GM21360 (cell line): ENCODE data around the gene L3MBTL3.
A peak's percentile ranks its signal among the peaks of the same experiment; 100 is the strongest.

Source experiments
- ATAC-seq: cut with Tn5 transposase; IDR thresholded peaks from one replicate; pipeline ENCODE4 v1.9.1; 2021; ENCODE audit warnings: mild to moderate bottlenecking, moderate library complexity; ENCODE audit not compliant: unreplicated experiment

L3MBTL3 gene

DNA sequence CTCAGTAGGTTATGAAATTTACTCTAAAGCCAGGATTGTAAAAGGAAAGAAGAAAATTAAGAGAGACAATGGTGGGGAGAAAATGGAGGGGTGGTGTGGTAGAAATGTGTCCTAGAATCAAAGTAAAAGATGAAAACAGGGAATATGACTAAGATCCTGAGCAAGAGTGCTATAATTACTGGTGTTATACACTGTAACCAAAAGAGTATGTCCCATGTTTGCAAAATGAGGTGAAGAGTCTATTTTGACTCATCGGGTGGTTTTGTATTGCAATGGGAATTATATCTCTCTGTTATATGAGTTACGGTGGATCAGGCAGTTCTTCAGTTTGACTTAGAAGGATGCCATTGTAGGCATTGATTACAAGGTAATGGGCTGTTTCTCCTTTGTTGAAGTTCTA is 8.5 kb downstream of the L3MBTL3 start:
- ATAC-seq: no peak

DNA sequence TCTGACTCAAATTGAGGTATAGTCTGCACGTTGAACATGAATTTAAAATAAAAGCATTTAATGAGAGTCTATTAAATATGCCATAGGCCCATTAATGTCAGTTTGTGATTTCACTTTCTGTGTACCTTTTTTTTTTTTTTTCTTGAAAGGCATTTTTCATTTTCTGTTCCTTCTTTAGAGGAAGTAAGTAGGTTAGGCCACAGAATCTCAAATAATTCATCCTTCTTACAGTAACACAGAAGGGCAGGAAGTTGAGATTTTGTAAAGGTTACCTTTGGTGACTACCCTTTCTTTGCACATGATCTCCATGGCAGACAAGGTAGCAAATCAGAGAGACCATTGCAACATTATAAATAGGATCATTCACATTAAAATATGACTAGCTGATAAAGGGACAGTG is 9.6 kb downstream of the L3MBTL3 start:
- ATAC-seq: peak; percentile 72

DNA sequence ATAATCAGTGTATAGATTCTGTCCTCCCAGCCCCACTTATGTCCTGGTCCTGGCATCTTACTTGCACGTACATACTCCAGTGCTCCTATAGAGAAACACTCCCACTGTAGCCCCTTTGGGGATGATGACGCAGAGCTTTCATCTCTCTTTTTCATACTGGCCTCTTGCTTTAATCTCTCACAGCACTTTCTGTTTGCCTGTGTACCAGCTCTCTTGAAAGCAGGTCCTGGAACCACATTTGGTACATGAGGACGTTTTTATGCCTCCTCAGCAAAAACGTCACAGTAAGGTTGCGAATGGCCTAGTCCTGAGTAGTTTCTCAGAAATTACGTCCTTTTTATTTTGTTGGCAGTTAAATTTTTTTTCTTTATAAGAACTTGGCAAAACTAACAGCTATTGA is 10.8 kb downstream of the L3MBTL3 start:
- no peak for ATAC-seq

DNA sequence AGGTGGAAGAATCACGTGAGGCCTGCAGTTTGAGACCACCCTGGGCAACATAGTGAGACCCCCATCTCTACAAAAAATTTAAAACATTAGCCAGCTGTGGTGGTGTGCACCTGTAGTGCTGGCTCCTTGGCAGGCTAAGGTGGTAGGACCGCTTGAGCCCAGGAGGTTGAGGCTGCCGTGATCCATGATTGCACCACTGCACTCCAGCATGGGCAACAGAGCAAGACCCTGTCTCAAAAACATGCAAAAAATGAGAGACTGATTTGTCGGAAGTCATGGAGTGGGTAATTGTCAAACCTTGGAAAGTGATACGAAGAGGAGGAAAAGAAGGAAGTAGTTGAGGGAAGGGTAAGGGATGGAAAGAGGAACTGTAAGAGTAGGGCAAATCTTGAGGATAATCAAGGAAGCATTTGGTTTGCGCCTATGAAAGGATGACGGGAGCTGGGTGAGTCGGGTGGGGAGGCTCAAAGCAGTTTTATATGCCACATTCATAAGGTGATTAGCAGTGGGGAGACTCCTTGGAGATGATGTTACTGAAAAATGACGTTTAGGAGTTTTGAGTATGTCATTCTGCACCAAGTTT is 14.5 kb downstream of the L3MBTL3 start:
- no peak for ATAC-seq

GRCh38 chr6:130033949-130034348 is 15.6 kb downstream of the L3MBTL3 start:
- ATAC-seq: no peak

- no peak for ATAC-seq
Measured at GRCh38 chr6:130034378-130035146, 16.2 kb downstream of the L3MBTL3 start.

DNA sequence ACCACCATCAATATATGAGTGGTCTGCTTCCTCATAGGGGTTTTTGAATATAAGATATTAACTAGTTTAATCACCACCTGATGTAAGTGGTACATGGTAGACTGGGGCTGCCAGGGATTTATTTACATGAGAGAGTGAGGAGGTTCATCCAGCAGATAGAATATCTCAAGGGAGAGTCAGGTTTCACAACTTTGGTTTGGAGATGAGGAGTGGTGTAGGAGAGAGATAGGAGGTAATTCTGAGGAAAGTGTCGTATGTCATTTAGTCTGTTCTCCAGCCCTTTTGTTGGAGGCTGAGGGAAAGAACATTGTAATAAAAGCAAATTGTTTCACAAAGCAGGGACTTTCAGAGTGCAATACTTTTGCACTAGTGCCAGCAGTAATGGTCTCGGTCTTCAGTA is 16.8 kb downstream of the L3MBTL3 start:
- ATAC-seq: no peak

DNA sequence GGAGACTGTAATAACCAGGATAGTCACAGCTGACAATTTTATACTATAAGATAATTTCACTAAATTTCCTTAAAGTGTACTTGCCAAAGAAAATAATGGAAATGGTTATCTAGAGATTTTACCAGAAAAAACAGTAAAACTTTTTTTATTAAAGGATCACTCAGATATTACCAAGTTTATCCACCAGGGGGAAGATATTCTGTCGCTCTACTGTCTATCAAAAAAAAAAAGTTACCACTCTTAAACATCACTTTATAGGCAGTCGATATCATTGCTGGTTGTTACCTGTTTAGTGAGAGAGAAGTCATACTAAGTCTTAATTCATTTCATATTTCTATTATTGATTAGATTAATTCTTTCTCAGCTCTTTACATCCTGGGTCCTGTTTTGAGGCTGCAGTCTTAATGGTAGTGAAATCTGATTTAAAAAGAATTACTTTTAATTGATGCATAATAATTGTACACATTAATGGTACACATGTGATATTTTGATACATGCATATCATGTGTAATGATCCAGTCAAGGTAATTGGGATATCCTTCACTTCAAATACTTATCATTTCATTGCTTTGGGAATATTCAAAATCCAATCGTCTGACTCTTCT is 18.9 kb downstream of the L3MBTL3 start:
- no peak for ATAC-seq

- ATAC-seq: no peak
Measured at GRCh38 chr6:130041594-130041993, 23.2 kb downstream of the L3MBTL3 start.

DNA sequence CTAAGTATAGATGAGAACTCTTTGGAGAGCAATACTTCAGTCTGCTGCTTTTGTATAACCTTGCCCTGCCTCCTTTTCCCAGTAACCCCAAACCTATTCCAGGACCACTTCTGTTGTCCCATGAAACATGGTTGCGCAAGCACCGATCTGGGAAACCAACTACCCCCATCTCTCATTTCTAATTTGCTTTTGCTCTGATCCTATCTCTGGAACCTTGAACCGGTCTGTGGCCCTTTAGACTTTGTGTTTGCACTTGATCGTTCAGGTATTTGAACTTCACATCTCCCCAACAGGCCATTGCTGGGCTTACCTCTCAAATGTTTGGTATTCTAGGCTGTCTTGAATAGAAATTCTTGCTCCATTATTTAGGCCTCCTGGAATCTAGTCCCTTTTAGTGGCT is 25.0 kb downstream of the L3MBTL3 start:
- ATAC-seq: no peak

GRCh38 chr6:130045622-130046021 is 27.2 kb downstream of the L3MBTL3 start:
- ATAC-seq: no peak

DNA sequence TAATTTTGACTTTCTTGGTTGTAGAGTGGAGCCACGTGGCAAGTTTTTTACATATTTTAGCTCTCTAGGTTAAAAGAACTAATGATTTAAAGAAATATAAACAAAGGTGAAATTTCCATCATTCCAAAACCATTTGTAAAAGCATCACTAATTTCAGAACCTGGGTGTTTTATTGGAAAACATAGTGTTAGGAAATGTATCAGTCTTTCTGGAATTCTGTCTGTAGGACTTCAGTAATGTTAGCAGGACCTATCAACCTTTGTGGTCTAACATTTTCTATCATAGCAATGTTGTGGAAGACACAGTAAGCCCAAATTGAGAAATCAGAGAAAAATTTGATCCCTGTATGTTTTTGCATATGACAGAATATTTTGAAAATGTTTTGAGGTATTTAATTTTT is 28.3 kb downstream of the L3MBTL3 start:
- ATAC-seq: no peak

DNA sequence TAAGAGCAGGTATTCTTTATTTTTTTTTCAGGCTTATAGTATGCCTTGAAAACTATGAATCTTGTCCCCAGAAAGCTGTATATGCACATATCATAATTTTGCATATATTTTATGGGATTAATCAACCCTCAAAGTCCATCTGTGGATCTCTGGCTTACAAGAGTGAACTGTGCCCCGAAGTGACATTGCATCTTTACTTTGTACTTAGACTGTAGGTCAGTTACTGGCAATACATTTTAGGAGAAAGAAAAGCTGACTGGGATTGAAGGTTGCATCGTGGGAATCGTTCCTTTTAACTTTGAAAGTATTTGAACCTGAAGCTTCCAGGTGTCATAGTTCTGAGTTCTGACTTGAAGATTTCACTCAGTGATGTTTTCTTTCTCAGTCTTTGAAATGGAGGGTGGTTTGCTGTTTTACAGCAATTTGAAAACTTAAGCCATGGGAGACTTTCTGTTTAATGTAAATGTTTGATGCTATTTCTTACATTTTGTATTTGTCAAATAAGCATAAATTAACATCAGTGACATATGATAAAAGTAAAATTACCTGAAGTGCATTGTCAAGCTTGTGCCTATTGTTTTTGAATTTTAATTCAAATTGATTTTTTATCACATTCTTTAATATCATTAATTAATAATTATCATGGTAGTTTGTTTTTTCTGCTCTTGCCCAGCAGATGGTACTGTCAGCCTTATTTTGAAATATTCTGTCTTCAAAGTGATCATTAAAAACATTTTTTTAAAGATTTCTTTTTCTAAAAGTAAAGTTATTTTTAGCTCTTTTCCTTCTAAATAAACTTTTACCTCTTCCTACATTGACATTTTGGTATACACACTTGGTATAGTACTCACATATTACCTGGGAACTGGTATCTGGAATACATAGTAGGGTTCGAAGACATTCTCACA is 29.0 kb downstream of the L3MBTL3 start:
- ATAC-seq: no peak

DNA sequence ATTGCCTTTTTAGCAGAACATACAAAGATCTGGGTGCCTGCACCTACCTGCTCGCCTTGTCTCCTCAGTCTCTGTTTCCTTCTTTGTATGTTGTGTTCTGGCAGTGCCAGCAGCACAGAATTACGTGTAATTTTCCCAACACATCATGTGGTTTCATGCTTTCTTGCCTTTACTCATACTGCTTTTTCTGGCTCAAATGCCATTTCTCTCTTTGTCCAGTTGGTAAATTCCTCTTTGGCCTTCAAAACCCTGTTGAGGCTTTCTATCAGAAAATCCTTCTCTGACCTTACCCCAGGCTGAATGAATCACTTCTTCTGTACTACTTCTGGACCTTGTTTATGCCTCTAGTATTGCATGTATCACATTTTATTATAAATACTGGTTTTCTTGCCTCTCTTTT is 31.8 kb downstream of the L3MBTL3 start:
- ATAC-seq: no peak

DNA sequence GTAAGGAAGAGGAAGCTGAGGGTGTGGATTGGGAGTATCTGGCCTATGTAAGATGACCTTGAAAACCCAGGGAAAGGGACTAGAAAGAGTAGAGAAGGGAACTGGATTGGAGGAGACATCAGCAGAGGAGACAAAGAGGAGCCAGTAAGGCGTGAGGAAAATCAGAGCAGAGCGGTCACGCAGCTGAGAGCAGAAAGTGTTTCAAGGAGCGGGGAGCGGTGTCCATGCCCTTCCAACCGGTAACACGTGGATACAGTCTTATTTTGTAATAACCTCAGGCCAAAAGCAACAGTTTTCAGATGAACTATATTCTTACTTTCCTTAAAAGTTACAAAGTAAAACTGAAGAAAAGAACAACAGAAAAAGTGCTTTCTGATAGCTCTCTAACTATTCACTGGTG is 36.3 kb downstream of the L3MBTL3 start:
- no peak for ATAC-seq

- ATAC-seq: no peak
Measured at GRCh38 chr6:130055271-130055670, 36.9 kb downstream of the L3MBTL3 start.

GRCh38 chr6:130057495-130057894 is 39.1 kb downstream of the L3MBTL3 start:
- ATAC-seq: no peak

DNA sequence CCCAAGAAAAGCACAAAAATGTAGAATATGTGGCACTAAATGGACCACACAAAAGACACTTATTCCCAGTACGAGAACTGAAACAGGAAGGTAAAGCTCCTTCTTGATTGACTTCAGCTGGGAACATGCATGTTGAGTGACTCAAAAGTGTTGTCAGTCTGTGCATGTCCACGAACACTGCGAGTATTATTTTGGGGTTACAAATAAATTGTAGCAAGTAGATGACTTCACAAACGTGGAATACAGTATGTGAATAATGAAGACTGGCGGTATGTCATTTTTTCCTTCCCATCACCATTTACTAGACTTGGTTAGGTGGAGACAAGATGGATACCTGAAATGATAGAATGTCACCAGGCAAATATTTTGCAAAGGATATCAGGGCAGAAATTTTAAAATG is 45.4 kb downstream of the L3MBTL3 start:
- ATAC-seq: no peak

DNA sequence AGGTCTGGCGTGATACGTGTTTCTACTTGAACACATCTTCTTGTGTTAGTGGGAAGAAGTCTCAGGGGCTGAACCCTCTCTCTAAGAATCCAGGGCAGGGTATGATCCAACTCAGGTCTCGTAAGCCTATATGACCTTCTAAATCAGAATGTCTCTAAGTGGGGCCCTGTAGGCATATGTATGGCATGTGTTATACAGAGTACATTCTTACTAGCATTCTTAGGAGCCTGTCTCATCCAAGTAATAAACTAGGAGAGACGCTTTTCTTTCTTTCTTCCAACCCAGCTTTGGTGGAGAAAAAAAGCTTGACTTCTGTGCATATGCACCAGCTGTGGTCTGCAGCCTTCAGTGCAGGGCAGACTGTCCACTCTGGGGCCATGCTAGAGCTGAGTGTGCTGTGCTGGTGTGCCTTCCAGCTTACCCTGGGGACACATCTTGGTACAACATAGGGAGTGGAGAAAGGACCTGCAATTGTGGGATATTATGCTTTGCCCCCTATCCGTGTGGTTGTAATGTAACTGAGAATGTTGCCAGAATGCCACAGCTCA is 47.3 kb downstream of the L3MBTL3 start:
- ATAC-seq: no peak

DNA sequence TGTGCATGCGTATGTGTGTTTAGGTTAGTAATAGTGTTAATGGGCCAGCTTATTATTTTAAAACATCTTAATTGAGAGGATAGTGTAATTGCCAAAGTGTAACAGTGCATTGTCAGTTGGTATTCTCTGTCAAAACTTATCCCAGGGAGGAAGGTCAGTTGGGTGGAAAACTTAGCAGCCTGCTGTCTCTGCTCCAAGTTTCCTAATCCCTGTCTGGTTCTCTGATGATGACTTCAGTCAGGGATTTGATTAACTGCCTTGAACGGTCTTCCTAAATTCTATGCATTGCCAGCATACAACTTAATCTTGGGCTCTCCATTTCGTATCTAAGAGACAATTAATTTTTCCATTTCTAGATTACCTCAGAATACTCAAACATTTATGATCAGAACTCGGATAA is 51.1 kb downstream of the L3MBTL3 start:
- no peak for ATAC-seq

DNA sequence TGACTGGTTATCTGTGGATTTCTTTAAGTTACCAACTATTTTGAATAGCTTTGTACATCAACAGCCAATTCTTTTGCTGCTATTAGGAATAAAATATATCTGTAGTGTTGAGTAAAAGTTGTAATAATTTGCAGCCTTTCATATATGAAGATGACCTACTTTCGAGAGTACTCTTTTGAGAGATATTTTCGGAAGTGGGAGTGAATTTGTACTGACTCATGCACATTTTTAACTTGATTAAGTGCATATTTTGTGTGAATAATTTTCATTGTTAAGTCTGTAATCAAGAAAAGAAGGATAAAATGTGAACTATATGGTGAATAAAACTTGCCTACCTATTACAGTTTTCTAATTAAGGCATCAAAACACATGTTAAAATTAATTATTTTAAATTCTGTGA is 51.9 kb downstream of the L3MBTL3 start:
- no peak for ATAC-seq
